HG03196 (cell line): Measurements from ENCODE around the gene SCML2.
"Not testable (repeated sequence)": the region's sequence is repeated elsewhere in the genome, so short reads cannot be mapped to it uniquely, and the experiment has no call there.

ENCODE experiments used
- ATAC-seq: cut with Tn5 transposase; IDR thresholded peaks from one replicate; pipeline ENCODE4 v1.9.1; 2021; ENCODE audit not compliant: unreplicated experiment

SCML2 gene

DNA sequence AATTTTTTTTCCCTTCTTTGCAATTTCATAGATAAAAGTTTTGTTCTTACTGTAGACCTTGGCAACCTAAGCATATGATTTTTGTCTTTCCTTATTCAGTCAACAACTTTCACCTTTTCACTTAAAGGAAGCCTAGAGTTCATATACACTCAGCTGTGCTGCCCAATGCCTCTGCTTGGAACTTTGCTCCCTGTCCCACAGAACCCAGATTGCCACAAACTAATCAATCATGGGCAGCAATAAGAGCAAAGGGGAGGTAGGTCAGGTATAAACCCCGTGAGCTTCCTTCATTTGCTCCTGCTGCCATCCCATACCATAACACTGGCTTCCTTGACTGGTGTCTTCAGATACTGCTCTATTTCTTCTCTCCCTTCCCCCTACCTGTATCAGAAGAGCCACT, 82.8 kb downstream of the SCML2 start:
- ATAC-seq: no peak

DNA sequence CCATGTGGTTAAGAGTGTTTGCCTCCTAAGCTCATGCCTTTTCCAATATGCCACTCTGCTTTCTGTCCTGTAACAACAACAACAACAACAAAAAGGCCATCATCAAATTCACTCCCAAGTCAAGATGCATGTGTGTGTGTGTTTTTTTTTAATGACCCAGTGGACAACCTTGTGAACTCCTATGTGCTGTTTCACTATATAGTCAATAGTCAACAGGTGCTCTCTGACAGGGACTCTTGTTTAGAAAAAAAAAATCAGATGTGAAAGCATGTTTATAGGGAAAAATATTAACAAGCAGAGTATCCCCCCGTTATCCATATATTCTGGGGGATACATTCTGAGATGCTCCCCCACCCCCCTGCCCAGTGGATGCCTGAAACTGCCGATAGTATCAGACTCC, 83.2 kb downstream of the SCML2 start:
- no peak for ATAC-seq

DNA sequence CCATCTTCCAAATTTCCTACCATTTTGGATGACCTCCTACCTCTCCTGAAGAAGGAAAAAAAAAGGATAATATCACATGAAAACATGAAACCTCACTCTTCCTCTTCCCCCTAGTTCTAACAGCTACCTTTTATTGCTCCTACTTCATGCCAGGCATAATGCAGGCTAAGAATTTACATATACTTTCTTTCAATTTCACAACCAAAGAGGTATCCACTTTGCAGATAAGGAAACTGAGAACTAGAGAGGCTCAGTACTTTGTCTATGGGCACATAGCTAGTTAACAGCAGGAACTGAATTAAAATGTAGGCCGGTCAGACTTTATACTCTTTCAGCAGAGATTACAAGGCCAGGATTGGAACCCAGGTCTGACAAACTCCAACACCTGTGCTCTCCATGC, 99.4 kb downstream of the SCML2 start:
- no peak for ATAC-seq

DNA sequence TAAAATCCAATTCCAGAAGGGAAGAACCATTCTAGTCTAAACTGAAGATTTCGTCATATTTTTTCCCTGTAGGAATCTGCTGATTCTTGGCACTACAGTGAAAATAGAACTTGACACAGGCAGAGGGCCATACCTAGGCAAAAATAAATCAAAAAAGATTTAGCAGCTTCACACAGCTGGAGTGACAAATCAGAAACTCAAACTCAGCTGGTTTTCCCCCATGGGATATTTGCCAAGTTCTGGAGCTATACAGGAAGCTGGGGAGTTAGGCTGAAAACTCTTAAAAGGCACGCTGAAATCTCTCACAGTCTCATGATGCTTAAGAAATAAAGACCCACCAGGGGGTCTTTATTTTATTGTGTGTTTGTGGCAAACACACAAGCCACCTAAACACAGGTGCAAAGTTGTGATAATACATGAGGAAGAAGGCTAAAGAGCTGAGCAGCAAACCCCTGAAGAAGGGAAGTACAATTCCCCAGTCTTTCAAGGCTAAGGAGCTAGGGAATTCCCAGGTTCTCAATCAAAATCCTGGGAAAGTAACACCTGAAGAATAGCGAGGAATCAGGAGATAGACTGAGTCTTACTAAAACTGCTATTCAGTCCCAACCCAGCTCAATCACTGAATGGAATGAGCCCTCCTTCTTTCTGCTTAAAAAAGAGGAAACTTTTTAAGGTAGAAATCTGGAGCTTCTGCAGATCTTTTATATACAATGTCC, 101.7 kb downstream of the SCML2 start:
- no peak for ATAC-seq

DNA sequence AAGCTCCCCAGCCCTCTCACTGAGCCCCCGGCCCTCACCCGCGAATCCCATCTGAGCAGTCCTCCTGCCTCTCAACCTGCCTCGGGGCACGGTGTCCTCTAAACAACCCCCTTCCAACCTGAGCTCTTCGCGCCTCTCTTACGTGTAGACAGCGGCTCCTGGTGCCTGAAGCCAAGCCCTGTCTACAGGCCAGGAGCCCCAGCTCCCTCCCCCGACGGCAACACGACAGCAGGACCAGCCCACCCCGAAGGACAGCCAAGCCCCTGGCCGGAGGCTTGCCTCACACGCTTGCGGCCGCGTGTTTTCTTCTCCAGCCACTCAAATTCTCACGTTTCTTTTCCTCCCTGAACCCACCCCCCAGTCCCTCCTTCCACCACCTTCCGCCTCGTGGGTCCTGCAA, 124.8 kb downstream of the SCML2 start:
- not testable (repeated sequence) for ATAC-seq

DNA sequence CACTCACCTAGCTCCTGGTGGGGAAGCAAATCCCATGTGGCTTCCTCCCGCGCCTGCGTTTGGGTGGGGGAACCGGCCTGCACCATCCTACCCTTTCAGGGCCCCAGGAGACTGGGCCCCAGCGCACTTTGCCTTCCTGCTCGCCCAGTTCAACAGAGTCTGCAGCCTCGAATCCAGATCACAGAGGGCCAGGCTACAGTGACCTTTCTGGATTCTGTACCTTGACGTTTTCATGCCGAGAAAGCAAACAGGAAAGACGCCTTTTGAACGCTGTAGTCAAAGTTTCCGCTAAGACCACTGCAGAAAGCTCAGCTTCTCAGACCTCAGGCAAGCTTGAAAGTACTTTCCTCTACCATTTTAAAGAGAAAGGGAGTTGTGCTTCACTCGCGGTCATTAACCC, 126.4 kb downstream of the SCML2 start:
- ATAC-seq: no peak

DNA sequence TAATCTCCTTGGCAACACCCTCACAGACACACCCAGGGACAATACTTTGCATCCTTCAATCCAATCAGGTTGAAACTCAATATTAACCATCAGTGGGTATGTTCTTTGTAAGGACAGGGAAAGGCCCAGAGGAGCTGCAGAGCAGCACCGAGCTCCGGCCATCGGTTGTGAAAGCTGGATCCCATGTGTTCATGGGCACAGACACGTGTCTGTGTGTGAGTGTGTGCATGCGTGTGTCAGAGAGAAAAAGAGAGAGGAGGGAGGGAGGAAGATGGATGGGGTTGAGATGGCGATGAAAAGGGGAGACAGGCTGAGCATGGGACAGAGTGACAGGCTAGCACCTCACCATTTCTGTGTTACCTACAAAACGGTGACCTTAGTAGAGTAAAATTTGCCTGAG, 127.0 kb downstream of the SCML2 start:
- ATAC-seq: no peak

DNA sequence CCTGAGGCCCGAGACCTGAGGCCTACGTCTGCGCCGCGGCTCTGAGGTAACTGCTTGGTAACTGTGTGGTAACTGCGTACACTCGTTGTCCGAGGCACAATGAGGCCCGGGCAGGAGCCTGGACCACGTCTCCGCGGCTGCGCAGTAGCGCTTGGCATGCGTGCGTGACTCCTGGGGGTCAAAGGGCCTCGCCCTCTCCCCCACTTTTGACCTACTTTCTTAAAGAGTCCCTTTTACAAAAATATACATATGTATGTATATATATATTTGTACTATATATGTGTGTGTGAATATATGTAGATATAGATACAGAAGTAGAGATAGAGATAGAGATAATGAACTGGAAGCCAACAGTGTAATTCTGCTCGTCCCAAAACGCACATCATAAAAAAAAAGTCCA, 133.7 kb downstream of the SCML2 start, which contains the start of gene BEND2:
BEND2 (minus strand) TSS at position 101 of the 400 bp plus-strand sequence. CDS start 136 bp downstream, outside the sequence.
- ATAC-seq: no peak

DNA sequence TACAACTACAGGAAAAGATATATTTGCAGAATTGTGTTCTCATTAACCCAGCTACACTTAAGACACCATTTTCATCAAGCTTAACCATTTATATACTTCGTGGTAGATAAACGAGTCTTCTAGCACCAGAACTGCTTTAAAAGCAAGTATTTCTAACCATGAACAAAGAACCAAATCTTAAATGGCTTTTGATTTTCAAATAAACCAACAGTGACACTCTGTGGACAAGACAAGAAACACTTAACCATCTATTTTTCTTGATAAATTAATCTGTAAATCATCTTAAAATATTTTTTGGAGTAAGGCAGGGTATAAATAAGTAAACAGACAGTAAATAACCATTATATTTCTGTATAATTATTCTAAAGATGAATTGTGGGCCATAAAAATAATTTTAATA, 144.0 kb downstream of the SCML2 start:
- ATAC-seq: no peak

DNA sequence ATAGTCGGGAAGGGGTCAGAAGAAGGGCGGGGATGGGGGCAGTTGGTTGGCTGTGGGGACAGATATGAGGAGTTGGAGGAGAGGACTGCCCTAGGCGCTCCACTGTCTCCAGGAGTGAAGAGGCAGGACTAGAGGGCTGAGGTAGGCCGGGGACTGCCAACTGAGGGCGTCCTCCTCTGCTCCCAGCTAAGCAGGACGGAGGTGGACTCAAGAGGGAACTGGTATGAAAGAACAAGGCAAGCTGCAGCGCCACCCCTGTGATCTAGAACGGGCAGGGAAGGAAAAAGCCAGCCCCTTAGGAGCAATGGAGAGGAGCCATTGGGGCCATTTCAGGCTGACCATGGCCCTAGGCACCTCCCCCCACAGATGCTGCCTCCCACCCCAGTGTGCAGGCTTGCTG, 147.8 kb downstream of the SCML2 start:
- no peak for ATAC-seq

DNA sequence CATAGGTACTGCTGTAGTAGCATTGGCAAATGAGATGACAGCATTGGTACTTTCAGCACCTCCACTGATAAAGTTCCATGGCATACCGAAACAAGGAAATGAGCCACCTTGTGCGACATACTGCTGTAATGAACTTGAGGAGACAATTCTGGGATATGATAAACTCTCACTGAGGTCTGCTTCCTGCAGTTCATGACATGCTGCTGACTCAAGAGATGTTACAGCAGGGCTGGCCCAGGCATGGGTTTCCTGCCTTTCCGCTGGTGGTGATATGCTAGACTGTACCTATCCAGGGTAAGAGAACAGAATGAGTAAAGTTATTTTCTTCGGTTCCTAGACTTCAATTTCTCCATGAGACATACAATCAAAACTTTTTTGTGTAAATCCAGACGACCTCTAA, 150.9 kb downstream of the SCML2 start:
- ATAC-seq: no peak

DNA sequence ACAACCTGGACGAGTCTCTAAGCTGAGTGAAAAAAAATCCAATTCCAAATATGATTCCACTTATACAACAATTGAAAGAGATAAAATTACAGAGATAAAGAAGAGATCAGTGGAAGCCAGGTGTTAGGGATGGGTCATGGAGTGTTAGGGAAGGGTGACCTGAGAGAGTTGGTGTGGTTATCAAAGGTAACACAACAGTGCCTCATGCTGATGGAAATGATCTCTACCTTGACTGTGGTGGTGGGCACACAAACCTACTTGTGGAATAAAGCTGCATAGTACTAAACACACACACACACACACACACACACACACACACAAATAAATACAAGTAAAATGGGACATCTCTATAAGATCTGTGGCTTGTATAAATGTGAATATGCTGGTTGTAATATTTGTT, 159.8 kb downstream of the SCML2 start:
- ATAC-seq: no peak
